ENCODE results near the gene CCT5.

The CCT5 gene

DNA sequence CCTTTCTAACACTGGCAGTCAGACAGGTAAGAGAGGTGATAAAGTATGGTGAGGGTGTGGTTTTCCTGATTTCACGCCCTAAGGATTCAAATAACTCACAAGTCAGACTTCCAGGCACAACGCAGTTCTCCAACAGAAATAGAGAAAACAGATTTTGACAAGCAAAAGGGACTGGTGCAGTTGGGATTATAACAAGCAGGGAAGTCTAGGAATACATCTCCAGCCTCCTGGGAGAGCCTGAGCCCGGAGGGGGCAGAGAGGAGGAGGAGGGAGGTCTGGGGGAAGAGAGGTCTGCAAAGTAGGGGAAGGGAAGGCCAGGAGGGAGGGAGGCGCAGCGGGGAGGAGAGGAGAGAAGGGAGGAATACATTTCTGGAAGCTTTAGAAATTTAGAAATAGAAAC is 56.0 kb downstream of the CCT5 start:
- Histone ChIP-seq H3K4me1 (peaks cover 45% of the 10 kb centered on the region), H3K9ac (no peak overlapping the region), H3K27ac (peak overlapping the region; percentile 81), H3K36me3 (ENCODE audit: control insufficient read depth, insufficient read depth, low read length) (no peaks in the 10 kb centered on the region), H3K4me3 (ENCODE audit: low read depth, low read length) (peak overlapping the region; percentile 60), H3K27me3 (ENCODE audit: control insufficient read depth, insufficient read depth, low read length) (no peaks in the 10 kb centered on the region), H3K4me2 (ENCODE audit: low read length) (peak overlapping the region; percentile 90), H2AFZ (peak overlapping the region; percentile 26), H3K9me3 (ENCODE audit: control insufficient read depth, low read length) (no peaks in the 10 kb centered on the region), H3K79me2 (peaks cover 8% of the 10 kb centered on the region)
- TF ChIP-seq, protein P1, sequence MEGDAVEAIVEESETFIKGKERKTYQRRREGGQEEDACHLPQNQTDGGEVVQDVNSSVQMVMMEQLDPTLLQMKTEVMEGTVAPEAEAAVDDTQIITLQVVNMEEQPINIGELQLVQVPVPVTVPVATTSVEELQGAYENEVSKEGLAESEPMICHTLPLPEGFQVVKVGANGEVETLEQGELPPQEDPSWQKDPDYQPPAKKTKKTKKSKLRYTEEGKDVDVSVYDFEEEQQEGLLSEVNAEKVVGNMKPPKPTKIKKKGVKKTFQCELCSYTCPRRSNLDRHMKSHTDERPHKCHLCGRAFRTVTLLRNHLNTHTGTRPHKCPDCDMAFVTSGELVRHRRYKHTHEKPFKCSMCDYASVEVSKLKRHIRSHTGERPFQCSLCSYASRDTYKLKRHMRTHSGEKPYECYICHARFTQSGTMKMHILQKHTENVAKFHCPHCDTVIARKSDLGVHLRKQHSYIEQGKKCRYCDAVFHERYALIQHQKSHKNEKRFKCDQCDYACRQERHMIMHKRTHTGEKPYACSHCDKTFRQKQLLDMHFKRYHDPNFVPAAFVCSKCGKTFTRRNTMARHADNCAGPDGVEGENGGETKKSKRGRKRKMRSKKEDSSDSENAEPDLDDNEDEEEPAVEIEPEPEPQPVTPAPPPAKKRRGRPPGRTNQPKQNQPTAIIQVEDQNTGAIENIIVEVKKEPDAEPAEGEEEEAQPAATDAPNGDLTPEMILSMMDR (IDR thresholded peaks at IDR 0.05), result no peak

DNA sequence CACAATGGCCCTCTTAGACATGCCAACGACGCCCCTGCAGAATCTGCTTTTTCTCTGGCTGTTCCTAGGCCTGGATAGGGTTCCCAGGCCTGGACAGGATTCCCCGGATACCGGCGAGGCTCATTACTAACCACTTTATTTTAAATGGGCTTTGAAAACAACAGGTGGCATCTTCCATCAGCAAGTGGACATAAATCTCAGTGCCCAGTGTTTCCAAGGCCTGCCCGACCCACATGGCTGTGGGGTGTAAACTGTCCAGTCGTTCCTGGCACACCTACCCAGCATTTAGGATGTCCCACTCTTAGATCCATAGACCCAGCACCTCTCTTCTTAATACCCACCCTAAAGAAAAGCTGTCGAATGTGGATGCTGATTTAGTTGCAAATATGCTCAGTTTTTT is 56.7 kb downstream of the CCT5 start:
- Histone ChIP-seq H3K4me2 (ENCODE audit: low read length) (peak overlapping the region; percentile 90), H2AFZ (peak overlapping the region; percentile 79), H3K79me2 (peaks cover 8% of the 10 kb centered on the region), H3K27me3 (ENCODE audit: control insufficient read depth, insufficient read depth, low read length) (no peaks in the 10 kb centered on the region), H3K4me3 (ENCODE audit: low read depth, low read length) (peak overlapping the region; percentile 60), H3K36me3 (ENCODE audit: control insufficient read depth, insufficient read depth, low read length) (no peaks in the 10 kb centered on the region), H3K27ac (peak overlapping the region; percentile 81), H3K9ac (no peak overlapping the region), H3K9me3 (ENCODE audit: control insufficient read depth, low read length) (no peaks in the 10 kb centered on the region), H3K4me1 (peaks cover 40% of the 10 kb centered on the region)
- TF ChIP-seq, protein P1 (IDR thresholded peaks at IDR 0.05), result no peak

DNA sequence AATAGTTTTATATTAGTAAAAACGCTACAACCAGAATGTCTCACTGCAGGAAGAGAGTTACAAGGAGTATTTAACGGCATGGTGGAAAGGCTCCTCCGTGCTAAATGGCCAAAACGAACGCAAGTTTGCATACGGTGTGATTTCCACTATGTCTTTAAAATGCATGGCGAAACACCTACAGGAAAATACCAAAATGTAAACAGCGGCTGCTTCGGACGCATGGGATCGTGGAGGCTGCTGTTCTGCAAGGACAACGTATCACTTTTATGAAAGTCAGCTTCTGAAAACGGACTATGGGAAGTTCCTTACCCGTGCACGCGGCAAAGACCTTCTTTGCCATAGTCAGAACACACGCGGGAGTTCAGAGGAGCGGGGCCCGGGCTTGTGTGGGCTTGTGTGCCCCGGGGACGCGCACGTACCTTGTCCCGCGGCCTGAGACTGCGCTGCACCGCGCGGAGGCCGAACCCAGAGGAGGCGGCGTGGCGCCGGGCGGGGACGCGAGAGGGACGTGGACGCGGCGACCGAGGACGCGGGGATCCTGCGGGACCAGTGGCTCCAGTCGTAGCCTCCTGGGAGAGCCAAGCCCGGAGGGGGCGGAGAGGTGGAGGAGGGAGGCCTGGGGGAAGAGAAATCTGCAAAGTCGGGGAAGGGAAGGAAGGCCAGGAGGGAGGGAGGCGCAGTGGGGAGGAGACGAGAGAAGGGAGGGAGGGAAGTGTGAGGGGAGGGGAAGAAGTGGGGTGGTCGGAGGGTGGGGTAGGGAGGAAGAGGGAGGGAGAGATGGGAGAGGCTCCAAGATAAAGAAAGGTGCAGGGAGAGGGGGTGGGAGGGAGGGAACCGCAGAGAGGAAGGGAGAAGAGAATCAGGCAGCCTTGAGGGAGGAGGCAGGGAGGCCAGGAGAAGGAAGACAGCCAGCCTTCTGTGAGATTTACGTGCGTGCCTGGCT is 57.4 kb downstream of the CCT5 start, which contains the start of gene CMBL:
Gene CMBL (minus strand): TSS at position 697 of the 943 bp plus-strand sequence. CDS start 17,140 bp downstream, outside the sequence.
- no peaks in the 10 kb centered on the region for H3K9me3 ChIP-seq (ENCODE audit: control insufficient read depth, low read length)
- no peaks in the 10 kb centered on the region for H3K36me3 ChIP-seq (ENCODE audit: control insufficient read depth, insufficient read depth, low read length)
- H3K79me2 ChIP-seq, result peaks cover 8% of the 10 kb centered on the region
- TF ChIP-seq, protein P1 (IDR thresholded peaks at IDR 0.05), result no peak
- H3K9ac ChIP-seq, result peak within 1 kb of the TSS; percentile 38
- peak within 1 kb of the TSS; percentile 60 for H3K4me3 ChIP-seq (ENCODE audit: low read depth, low read length)
- H3K27me3 ChIP-seq (ENCODE audit: control insufficient read depth, insufficient read depth, low read length), result no peaks in the 10 kb centered on the region
- H3K4me2 ChIP-seq (ENCODE audit: low read length), result peak within 1 kb of the TSS; percentile 90
- H2AFZ ChIP-seq, result peak within 1 kb of the TSS; percentile 79
- peaks cover 36% of the 10 kb centered on the region for H3K4me1 ChIP-seq
- peak within 1 kb of the TSS; percentile 81 for H3K27ac ChIP-seq

DNA sequence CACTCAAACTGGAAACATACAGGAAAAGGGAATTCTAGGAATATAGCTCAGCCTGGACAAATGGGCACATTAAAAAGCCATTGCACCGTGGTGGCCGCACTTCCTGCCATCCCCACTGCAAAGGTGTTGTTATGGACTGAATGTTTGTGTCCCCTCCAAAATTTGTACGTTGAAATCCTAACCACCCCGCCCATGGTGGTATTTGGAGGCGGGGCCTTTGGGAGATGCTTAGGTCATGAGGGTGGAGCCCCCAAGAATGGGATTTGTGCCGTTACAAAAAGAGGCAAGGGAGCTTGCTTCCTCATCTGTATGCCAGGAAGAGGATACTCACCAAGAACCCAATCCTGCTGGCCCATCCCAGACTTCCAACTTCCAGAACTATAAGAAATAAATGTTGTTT is 58.8 kb downstream of the CCT5 start:
- H3K4me3 ChIP-seq (ENCODE audit: low read depth, low read length), result no peak overlapping the region
- H3K9ac ChIP-seq, result no peak overlapping the region
- peaks cover 26% of the 10 kb centered on the region for H3K4me1 ChIP-seq
- no peaks in the 10 kb centered on the region for H3K27me3 ChIP-seq (ENCODE audit: control insufficient read depth, insufficient read depth, low read length)
- TF ChIP-seq, protein P1 (IDR thresholded peaks at IDR 0.05), result no peak
- H3K36me3 ChIP-seq (ENCODE audit: control insufficient read depth, insufficient read depth, low read length), result no peaks in the 10 kb centered on the region
- no peak overlapping the region for H3K4me2 ChIP-seq (ENCODE audit: low read length)
- H3K9me3 ChIP-seq (ENCODE audit: control insufficient read depth, low read length), result no peaks in the 10 kb centered on the region
- H3K79me2 ChIP-seq, result peaks cover 8% of the 10 kb centered on the region
- H3K27ac ChIP-seq, result no peak overlapping the region
- no peak overlapping the region for H2AFZ ChIP-seq
